ENCODE results near the gene IKZF3.
"Not testable (repeated sequence)": the region's sequence is repeated elsewhere in the genome, so short reads cannot be mapped to it uniquely, and the experiment has no call there.

IKZF3 gene

DNA sequence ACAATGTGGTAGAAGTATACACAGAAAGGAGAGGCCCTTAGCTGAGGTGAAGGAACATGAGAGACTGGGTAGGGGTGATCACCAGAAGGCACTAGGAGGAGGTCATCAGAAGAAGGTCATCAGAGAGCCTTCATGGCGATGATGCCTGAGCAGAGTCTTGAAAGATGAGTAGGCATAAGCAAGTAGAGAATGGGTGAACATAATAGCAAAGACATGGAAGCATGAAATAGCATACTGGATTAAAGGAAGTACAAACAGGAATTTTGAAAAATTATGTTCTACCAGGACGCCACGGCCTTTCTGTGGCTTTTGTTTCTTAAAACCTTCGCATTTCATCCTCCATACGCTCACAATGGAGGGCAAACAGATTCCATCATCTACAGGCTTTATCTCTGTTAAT lies 2.9 kb downstream of the IKZF3 start:
- in situ Hi-C loops (cut with HindIII; ENCODE audit: low sequenced_read_pairs) = no loop called here

DNA sequence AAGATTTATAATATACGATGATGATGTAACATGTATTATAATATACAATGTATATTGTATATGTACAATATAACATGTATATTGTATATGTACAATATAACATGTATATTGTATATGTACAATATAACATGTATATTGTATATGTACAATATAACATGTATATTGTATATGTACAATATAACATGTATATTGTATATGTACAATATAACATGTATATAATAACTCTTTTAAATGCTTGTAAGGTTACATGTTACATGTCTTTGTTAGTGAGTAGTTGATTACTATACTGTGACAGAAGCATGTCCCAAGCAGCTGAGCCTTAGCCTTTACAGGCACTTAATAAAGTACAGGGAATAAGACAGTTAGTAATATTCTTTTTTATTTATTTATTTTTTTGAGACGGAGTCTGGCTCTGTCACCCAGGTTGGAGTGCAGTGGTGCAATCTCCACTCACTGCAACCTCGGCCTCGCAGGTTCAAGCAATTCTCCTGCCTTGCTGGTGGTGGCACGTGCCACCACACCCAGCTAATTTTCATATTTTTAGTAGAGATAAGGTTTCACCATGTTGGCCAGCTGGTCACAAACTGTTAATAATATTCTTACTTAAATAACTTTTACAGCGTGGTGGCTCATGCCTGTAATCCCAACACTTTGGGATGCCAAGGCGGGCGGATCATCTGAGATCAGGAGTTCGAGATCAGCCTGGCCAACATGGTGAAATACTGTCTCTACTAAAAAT lies 8.0 kb downstream of the IKZF3 start:
- in situ Hi-C loops (cut with HindIII; ENCODE audit: low sequenced_read_pairs) = not testable (repeated sequence)

DNA sequence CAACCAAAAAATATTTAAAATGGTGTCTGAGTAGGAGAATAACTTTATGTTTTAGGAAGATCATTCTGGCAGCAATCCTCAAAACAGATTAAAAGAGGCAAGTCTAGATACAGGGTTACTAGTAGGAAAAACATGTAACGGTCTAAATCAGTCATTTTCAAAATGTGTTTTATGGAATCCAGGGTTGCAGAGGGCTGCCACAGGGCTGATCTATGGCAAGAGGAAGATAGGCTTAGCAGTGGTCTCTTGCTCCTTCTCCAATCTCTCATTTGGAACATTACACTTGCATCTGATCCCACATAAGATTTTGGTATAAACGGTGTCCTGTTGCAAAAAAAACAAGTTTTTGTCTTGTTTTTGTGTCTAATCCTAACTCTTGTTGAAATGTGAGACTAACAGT lies 9.2 kb downstream of the IKZF3 start:
- in situ Hi-C loops (cut with HindIII; ENCODE audit: low sequenced_read_pairs) = no loop called here

DNA sequence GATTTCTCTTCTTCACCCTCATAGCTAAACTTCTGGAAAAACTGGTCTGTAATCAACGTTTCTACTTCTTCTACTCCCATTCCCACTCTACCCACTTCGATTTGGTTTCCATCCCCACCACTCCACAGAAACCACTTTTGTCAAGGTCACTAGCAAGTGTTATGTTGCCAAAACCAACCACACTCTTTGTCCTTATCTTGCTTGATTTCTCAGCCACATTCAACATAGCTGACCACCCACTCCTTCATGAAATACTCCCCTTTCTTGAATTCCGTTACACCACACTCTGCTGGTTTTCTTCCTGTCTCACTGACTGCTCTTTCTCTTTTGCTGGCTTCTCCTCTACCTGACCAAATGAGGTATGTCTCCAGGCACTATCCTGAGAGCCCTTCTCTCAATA lies 11.9 kb downstream of the IKZF3 start:
- in situ Hi-C loops (cut with HindIII; ENCODE audit: low sequenced_read_pairs) = no loop called here

DNA sequence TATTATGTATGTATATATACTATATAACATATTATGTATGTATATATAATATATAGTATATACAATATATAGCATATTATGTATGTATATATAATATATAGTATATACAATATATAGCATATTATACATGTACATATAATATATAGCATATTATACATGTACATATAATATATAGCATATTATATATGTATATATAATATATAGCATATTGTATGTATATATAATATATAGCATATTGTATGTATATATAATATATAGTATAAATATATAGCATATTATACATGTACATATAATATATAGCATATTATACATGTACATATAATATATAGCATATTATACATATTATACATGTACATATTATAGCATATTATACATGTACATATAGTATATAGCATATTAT lies 13.9 kb downstream of the IKZF3 start:
- in situ Hi-C loops (cut with HindIII; ENCODE audit: low sequenced_read_pairs) = not testable (repeated sequence)

DNA sequence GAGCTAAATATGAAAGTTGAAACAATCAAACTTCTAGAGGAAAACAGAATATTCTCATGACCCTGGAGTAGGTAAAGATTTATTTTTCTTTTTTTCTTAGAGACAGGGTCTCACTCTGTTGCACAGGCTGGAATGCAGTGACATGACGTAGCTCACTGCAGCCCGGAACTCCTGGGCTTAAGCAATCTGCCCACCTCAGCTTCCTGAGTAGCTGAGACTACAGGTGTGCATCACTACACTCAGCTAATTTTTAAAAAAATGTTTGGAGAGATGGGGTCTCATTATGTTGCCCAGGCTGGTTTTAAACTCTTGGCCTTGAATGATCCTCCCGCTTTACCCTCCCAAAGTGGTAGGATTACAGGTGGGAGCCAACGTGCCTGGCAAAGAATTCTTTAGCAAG lies 15.5 kb downstream of the IKZF3 start:
- in situ Hi-C loops (cut with HindIII; ENCODE audit: low sequenced_read_pairs) = no loop called here

DNA sequence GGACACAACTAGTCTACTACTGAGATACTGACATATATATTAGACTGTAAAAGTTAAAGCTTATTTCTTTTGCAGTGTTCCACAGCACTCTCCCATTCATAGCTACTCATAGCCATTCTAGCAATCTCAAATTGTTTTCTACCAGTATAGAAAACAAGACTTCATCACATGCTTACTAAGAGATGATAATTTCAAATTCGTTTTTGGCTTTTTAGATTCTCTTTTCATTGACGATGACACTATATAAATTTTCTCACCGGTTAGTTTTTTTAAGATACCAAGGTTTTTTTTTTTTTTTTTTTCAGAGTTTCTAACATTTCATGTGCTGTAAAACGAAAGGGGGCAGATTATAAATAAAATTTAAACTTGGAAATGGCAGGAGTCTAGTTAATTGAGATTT lies 17.9 kb downstream of the IKZF3 start:
- in situ Hi-C loops (cut with HindIII; ENCODE audit: low sequenced_read_pairs) = no loop called here

DNA sequence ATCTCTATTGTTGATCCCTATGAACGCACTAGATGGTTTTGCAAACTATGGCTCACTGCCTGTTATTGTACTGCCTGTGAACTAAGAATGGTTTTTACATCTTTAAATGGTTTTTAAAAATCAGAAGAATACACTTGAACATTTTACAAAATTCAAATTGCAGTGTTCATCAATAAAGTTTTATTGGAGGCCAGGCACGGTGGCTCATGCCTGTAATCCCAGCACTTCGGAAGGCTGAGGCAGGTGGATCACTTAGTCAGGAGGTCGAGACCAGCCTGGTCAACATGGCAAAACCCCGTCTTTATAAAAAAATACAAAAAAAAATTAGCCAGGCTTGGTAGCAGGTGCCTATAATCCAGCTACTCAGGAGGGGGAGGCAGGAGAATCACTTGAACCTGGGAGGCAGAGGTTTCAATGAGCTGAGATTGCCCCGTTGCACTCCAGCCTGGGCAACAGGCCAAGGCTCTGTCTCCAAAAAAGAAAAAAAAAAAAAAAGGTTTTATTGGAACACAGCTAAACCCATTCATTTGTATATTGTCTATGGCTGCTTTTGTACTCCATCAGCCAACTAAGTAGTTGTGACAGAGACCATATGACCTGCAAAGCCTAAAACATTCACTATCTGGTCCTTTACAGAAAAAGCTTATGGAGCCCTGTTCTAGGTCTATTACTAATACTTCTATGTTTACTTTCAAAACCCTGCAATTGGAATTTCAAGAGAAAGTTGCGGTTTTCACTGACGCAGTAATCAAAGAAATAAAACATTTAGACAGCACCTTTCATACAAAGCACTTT lies 18.9 kb downstream of the IKZF3 start:
- in situ Hi-C loops (cut with HindIII; ENCODE audit: low sequenced_read_pairs) = no loop called here

DNA sequence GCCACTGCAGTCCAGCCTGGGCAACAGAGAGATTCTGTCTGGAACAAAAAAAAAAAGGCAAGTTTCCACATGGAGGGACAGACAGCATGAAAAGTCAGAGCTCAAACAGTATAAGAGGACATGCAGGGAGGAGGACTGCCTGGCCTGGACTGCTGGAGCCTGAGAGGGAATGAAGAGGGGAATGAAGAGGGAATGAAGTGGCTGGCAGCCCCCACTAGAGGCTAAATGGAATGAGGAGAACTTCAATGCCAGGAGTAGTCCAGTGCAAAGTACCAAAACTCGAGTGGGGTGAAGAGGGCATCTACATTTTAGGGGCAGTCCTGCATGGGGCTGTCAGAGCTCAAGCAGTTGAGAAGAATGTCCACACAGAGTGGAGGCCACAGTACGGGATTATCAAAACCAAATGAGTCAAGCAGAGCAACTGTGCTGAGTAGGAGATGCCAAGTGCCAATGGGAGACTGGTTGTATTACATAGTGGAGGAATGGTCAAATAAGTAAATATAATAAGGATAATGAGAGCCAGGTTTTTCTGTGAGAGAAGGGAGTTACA lies 22.9 kb downstream of the IKZF3 start:
- in situ Hi-C loops (cut with HindIII; ENCODE audit: low sequenced_read_pairs) = no loop called here

DNA sequence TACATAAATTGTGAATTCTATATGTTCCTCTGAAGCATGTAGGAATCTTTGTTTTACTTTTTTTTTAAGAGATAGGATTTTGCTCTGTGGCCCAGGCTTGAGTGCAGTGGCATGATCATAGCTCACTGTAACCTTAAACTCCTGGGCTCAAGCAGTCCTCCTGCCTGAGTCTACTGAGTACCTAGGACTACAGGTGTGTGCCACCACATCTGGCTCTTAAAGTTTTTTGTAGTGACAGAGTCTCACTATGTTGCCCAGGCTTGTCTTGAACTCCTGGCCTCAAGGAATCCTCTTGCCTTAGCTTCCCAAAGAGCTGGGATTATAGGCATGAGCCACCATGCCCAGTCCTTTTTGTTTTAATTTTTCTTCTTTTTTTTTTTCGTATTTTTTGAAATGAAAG lies 25.3 kb downstream of the IKZF3 start:
- in situ Hi-C loops (cut with HindIII; ENCODE audit: low sequenced_read_pairs) = no loop called here

DNA sequence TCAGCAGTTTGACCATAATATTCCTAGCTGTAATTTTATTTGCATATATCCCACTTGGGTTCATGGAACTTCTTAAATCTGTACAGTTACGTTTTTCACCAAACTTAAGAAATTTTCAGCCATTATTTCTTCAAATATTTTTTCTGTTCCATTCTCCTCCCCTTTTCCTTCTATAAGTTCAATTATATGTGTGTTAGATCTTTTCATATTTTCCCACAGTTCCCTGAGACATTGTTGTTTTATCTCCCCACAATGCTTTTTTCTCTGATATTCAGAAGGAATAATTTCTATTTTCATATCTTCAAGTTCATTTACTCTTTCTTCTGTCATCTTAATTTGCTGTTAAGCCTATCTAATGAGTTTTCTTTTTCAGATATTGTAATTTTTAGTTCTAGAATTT lies 26.1 kb downstream of the IKZF3 start:
- in situ Hi-C loops (cut with HindIII; ENCODE audit: low sequenced_read_pairs) = no loop called here

DNA sequence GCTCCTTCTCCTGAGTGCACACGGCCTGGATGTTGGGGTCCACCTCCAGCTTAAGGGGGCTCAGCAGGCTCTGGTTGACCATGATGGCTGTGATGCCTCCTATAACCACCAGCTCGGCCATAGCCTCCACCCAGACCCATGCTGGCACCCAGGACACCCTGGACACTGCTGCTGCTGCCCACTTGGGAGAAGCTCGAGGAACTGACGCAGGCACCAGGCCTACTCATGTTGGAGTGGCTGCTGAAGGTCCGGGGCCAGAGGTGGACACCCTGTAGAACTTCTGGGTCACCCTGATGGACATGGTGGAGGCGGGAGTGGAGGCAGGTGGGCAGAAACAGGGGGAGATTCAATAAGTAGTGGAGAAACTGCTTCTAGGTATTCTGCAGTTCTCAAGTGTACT lies 28.0 kb downstream of the IKZF3 start:
- in situ Hi-C loops (cut with HindIII; ENCODE audit: low sequenced_read_pairs) = no loop called here

DNA sequence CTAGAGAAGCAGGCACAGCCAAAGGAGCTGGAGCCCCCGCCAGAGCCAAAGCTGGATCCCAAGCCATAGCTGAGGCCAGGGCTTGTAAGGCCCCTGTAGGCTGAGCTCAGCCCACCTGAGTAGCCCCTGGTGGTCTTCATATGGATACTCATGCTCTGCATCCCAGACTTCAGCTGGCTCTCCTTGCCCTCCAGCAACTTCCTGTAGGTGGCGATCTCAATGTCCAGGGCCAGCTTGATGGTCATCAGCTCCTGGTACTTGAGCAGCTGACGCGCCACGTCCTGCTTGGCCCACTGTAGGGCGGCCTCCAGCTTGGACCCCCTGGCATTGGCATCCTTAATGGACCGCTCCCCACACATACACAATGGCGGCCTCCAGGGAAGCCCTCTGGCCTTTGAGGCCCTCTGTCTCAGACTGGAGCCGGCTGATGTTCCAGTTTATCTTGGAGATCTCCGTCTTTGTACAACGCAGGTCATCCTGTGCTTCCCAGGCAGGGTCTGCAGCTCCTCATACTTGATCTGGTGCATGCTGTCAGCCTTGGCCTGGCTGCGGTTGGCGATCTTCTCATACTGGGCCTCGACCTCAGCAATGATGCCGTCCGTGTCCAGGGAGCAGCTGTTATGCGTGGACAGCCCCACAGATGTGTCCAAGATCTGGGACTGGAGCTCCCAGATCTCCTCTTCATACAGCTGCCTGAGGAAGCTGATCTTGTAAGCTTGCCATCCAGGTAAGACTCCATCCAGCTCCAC lies 28.9 kb downstream of the IKZF3 start:
- in situ Hi-C loops (cut with HindIII; ENCODE audit: low sequenced_read_pairs) = no loop called here

DNA sequence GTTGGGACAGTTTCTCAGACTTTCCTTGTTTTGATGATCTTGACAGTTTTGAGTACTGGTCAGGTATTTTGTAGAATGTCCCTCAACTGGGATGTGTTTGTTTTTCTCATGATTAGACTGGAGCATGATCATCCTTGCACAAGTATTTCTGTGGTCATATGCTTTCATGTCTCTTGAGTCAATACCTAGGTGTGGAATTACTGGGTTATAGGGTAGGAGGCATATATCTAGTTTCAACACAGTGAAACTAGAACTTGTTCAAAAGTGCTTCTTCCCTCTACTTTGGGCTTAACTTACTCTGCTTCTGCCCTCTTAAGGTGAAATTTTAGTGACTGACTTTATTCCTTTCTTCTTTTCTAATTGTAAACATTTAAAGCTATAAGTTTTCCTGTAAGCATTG lies 30.1 kb downstream of the IKZF3 start:
- in situ Hi-C loops (cut with HindIII; ENCODE audit: low sequenced_read_pairs) = no loop called here

DNA sequence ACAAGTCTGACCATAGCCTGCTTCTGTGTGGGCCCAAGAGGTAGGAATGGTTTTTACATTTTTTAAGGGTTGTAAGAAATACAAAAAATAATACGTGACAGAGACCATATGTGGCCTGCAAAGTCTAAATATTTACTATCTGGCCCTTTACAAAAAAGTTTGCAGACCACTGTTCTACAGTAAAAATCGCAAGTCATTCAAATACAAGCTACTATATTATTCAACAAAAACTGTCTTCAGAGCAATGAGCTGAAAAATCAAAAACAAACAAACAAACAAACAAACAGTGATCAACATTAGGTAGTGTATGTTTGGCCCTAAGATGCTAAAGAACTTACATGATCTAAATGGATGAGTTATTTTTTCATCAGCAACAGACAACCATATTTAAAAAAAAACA lies 32.5 kb downstream of the IKZF3 start:
- in situ Hi-C loops (cut with HindIII; ENCODE audit: low sequenced_read_pairs) = no loop called here

DNA sequence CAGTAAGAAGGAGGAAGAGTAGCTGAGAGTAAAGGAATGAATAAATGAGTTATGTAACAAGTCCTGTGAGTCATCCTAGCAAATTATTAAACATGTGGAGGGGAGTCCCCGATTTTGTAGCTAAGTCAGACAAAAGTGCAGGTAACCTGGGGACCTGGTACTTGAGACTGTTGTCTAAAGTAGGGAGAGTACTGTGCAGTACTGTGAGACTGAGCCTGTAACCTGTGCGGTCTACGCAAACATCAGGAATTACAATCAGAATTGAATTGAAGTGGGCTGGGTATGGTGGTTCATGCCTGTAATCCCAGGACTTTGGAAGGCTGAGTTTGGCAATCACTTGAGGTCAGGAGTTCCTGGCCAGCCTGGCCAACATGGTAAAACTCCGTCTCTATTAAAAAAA lies 35.7 kb downstream of the IKZF3 start:
- in situ Hi-C loops (cut with HindIII; ENCODE audit: low sequenced_read_pairs) = no loop called here

DNA sequence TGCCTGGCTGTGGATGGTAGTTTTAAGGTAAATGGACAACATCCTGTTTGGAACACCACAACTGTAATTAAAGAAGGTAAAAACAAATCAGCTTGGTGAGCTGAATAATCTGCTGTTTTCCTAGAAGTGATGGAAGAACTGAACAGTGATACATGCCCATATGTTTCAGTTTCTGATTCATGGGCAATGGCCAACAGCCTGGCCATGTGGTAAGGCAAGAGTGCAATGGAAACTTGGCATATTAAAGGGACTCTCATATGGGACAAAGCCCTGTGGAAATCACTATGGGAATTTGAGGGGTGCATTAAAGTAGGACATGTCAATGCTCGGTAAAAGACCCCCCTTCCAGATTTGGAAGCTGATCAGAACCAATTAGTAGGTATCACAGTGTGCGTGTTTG lies 37.8 kb downstream of the IKZF3 start:
- in situ Hi-C loops (cut with HindIII; ENCODE audit: low sequenced_read_pairs) = no loop called here

DNA sequence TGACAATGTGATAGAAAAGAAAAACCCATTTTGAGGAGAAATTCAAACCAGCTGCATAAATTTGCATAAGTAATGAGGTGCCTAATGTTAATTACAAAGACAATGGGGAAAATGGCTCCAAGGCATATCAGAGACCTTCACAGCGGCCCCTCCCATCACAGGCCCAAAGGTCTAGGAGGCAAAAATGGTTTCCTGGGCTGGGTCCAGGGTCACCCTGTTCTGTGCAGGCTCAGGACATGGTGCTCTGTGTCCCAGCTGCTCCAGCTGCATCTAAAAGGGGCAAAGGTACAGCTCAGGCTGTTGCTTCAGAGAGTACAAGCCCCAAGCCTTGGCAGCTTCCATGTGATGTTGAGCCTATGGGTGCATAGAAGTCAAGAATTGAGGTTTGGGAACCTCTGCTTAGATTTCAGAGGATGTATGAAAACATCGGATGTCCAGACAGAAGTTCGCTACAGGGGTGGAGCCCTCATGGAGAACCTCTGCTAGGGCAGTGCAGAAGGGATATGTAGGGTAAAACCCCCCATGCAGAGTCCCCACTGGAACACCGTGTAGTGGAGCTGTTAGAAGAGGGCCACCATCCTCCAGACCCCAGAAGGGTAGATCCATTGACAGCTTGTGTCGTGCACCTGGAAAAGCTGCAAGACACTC lies 40.6 kb downstream of the IKZF3 start:
- in situ Hi-C loops (cut with HindIII; ENCODE audit: low sequenced_read_pairs) = no loop called here

DNA sequence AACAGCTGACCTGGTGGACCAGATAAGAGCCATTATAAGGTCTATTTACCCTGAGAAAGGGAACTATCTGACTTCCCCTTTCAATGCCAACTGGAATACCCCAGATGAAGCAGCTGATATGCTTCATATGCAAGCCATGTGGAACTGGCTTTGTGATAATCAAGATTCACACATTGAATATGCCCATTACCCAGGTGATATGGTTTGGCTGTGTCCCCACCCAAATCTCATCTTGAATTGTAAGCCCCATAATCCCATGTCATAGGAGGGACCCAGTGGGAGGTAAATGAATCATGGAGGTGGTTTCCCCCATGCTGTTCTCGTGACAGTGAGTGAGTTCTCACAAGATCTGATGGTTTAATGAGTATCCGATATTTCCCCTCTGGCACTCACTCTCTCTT lies 42.1 kb downstream of the IKZF3 start:
- in situ Hi-C loops (cut with HindIII; ENCODE audit: low sequenced_read_pairs) = no loop called here

DNA sequence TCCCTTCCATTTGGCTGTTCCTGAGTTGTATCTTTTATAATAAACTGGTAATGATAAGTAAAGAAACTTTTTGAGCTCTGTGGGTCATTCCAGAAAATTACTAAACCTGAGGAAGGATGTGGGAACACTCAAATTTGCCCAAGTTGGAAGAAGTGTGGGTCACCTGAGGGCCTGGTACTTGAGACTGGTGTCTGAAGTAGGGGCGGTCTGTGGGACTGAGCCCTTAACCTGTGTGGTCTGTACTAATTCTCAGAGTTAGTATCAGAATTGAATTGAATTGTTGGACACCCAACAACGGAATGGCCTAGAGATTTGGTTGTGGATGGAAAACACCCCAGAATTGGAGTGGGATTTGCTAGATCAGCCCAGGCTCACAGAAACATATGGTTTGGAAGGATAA lies 43.1 kb downstream of the IKZF3 start:
- in situ Hi-C loops (cut with HindIII; ENCODE audit: low sequenced_read_pairs) = no loop called here

DNA sequence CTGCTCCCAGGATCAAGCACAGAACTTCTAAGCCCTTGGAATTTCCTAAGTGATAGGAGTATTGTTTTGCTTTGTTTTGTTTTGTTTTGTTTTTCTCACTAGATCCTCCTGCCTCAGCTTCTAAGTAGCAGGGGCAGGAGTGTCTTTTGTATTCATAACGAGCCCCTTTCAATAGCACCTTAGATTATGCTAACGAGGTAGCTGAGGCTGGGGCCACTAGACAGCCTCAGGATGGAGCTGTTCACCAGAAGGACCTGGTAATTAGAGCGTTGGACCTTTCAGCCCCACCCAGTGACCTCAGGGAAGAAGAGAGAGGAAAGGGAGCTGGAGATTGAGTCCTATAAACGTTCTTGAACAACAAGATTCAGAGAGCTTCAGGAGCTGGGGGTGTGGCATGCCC lies 43.6 kb downstream of the IKZF3 start:
- in situ Hi-C loops (cut with HindIII; ENCODE audit: low sequenced_read_pairs) = no loop called here
